ENCODE data around the gene JSRP1. TPM values are rescaled to one million over a fixed set of nuclear protein-coding genes. Genes with fewer than 3 reads are reported as not detected.

JSRP1 gene
- total and polyA plus RNA-seq, 2 experiments from 2014 or later: 1.9 to 4.2 TPM

DNA sequence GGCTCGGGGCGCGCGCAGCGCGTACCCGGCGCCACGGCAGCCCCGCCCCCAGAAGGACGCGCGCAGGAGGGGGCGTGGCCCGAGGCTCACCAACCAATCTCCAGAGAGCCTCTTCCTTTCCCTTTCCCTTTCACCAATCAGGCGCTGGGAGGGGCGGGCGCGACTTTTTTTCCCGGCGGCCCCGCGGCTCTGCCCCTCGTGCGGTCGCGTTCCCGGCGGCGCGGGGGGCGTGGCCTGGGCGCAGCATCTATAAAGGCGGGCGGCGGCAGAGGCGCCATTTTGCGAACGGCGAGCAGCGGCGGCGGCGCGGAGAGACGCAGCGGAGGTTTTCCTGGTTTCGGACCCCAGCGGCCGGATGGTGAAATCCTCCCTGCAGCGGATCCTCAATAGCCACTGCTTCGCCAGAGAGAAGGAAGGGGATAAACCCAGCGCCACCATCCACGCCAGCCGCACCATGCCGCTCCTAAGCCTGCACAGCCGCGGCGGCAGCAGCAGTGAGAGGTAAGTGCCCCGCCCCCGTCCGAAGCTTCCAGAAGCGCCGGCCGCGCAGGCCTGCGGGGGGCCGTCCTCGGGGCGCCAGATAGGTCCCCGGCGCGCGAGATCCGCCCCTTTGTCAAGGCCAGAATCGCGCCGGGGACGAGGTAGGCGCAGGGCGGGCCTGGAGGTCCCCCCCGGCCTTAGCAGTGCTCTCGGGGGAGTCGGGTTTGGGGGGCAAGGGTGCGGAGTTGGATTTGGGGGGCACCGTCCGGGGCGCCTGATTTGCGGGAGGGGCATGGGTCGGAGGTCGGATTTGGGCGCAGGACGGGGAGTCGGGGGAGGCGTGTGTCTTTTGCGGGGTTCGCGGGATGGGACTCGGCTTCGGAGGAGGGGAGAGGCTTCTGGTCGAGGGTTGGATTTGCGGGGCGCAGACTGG lies 13.3 kb upstream of the JSRP1 start:
- H3K27ac ChIP-seq: peak overlapping the region; percentile 89
- no peaks in the 10 kb centered on the region for H3K9me3 ChIP-seq (ENCODE audit: low read depth)
- peak; percentile 96 to 98 for DNase-seq (ENCODE audit: low read depth in 1 of 2, low spot score in 1 of 2)
- H3K4me1 ChIP-seq (ENCODE audit: low read depth): peaks cover 6% of the 10 kb centered on the region
- TF ChIP-seq, protein P1, sequence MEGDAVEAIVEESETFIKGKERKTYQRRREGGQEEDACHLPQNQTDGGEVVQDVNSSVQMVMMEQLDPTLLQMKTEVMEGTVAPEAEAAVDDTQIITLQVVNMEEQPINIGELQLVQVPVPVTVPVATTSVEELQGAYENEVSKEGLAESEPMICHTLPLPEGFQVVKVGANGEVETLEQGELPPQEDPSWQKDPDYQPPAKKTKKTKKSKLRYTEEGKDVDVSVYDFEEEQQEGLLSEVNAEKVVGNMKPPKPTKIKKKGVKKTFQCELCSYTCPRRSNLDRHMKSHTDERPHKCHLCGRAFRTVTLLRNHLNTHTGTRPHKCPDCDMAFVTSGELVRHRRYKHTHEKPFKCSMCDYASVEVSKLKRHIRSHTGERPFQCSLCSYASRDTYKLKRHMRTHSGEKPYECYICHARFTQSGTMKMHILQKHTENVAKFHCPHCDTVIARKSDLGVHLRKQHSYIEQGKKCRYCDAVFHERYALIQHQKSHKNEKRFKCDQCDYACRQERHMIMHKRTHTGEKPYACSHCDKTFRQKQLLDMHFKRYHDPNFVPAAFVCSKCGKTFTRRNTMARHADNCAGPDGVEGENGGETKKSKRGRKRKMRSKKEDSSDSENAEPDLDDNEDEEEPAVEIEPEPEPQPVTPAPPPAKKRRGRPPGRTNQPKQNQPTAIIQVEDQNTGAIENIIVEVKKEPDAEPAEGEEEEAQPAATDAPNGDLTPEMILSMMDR (IDR thresholded peaks at IDR 0.05; ENCODE audit: low read depth, low read length): no peak
- no peaks in the 10 kb centered on the region for H3K27me3 ChIP-seq
- H3K36me3 ChIP-seq: peaks cover 7% of the 10 kb centered on the region
- peak overlapping the region; percentile 96 for H3K4me3 ChIP-seq

GRCh38 chr19:2268861-2269243 lies 12.6 kb upstream of the JSRP1 start:
- TF ChIP-seq, protein P1 (IDR thresholded peaks at IDR 0.05; ENCODE audit: low read depth, low read length): no peak
- H3K4me3 ChIP-seq: peak overlapping the region; percentile 96
- no peak for DNase-seq (ENCODE audit: low read depth in 1 of 2, low spot score in 1 of 2)
- no peak overlapping the region for H3K27ac ChIP-seq
- H3K9me3 ChIP-seq (ENCODE audit: low read depth): no peaks in the 10 kb centered on the region
- H3K4me1 ChIP-seq (ENCODE audit: low read depth): peaks cover 6% of the 10 kb centered on the region
- no peaks in the 10 kb centered on the region for H3K27me3 ChIP-seq
- H3K36me3 ChIP-seq: peaks cover 7% of the 10 kb centered on the region

- Histone ChIP-seq H3K27me3 (no peaks in the 10 kb centered on the region), H3K4me1 (ENCODE audit: low read depth) (peaks cover 5% of the 10 kb centered on the region), H3K9me3 (ENCODE audit: low read depth) (no peaks in the 10 kb centered on the region), H3K36me3 (peaks cover 7% of the 10 kb centered on the region), H3K27ac (no peak overlapping the region), H3K4me3 (peak overlapping the region; percentile 96)
- TF ChIP-seq, protein P1 (IDR thresholded peaks at IDR 0.05; ENCODE audit: low read depth, low read length): no peak
- DNase-seq (ENCODE audit: low read depth in 1 of 2, low spot score in 1 of 2): no peak
These were observed 12.2 kb upstream of the JSRP1 start for GRCh38 chr19:2268480-2268830.

- TF ChIP-seq, protein P1 (IDR thresholded peaks at IDR 0.05; ENCODE audit: low read depth, low read length): no peak
- no peaks in the 10 kb centered on the region for H3K36me3 ChIP-seq
- H3K4me1 ChIP-seq (ENCODE audit: low read depth): no peaks in the 10 kb centered on the region
- H3K4me3 ChIP-seq: no peak overlapping the region
- no peak overlapping the region for H3K27ac ChIP-seq
- H3K9me3 ChIP-seq (ENCODE audit: low read depth): no peaks in the 10 kb centered on the region
- peak in 1 of 2 donors; percentile 91 for DNase-seq (ENCODE audit: low read depth in 1 of 2, low spot score in 1 of 2)
- H3K27me3 ChIP-seq: no peaks in the 10 kb centered on the region
These were observed 10.2 kb upstream of the JSRP1 start for GRCh38 chr19:2266183-2266993.

DNA sequence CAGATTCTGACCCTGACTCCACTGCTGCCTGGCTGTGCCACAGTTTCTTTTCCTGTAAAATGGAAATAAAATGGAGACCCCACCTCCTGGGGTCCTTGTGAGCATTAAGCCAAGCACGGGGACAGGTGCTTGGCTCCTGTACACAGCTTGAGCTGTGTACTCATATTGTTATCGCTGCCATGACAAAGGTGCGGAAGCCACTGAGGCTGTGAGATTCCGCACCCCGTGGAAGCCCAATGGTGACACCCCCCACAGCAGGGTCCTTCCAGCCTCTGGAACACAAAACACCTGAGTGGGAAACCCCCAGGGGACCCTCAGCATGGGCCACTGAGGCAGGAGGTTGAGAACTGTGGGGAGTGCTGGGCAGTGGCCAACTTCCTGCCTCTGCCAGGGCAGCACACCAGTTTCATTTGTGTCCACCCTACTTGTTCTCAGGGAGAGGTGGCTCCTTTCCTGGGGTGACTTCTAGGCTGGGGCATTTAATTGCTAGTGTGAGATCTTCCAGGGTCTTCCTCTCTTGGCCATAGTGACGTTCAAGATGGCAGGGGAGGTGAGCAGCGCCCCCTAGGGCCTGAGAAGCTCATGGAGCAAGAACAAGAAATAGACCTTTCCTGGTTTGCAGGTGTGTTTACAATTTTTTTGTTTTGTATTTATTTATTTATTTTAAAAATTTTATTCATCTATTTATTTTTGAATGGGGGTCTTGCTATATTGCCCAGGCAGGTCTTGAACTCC lies 5.4 kb upstream of the JSRP1 start:
- no peak overlapping the region for H3K27ac ChIP-seq
- H3K27me3 ChIP-seq: no peaks in the 10 kb centered on the region
- no peaks in the 10 kb centered on the region for H3K36me3 ChIP-seq
- no peaks in the 10 kb centered on the region for H3K4me1 ChIP-seq (ENCODE audit: low read depth)
- no peaks in the 10 kb centered on the region for H3K9me3 ChIP-seq (ENCODE audit: low read depth)
- TF ChIP-seq, protein P1 (IDR thresholded peaks at IDR 0.05; ENCODE audit: low read depth, low read length): peak; percentile 73
- peak; percentile 29 to 56 for DNase-seq (ENCODE audit: low read depth in 1 of 2, low spot score in 1 of 2)
- no peak overlapping the region for H3K4me3 ChIP-seq

Measured in cardiac muscle cell (in vitro differentiated cells and primary cell).